ENCODE data around the gene DMBX1.

- no peak for TF ChIP-seq CTCF (IDR thresholded peaks at IDR 0.05 in 8 of 11, conservative IDR thresholded peaks at IDR 0.05 in 3 of 11)
- no peak for TF ChIP-seq POLR2A (IDR thresholded peaks at IDR 0.05)
These were observed 3.1 kb upstream of the DMBX1 start for GRCh38 chr1:46486432-46487015.
